ENCODE measurements around the gene NOL3. TPM values are rescaled to one million over a fixed set of nuclear protein-coding genes. Genes with fewer than 3 reads are reported as not detected.

Gene NOL3
- total and polyA plus RNA-seq, 2 of the 13 experiments (the other 11 are each of a cell fraction or from before 2014, with no cell fraction given) = 5.7 to 20.5 TPM

- TF ChIP-seq CREBL2 (CRISPR knock-in tag; IDR thresholded peaks at IDR 0.05; ENCODE audit: borderline replicate concordance) (no peak), SOX13 (IDR thresholded peaks at IDR 0.05) (peak; percentile 28; the same call in 1 of the 2 replicates), SOX13 (CRISPR knock-in tag; conservative IDR thresholded peaks at IDR 0.05 in 1 of 2, IDR thresholded peaks at IDR 0.05 in 1 of 2) (no peak), NCOR1 (IDR thresholded peaks at IDR 0.05; ENCODE audit: borderline replicate concordance, low read length) (no peak), SALL1 (CRISPR knock-in tag; IDR thresholded peaks at IDR 0.05) (no peak), ZNF136 (CRISPR knock-in tag; IDR thresholded peaks at IDR 0.05; ENCODE audit: low read depth) (no peak), MAZ (IDR thresholded peaks at IDR 0.05; ENCODE audit: borderline replicate concordance, low read depth, low read length) (no peak), MAZ (CRISPR knock-in tag; IDR thresholded peaks at IDR 0.05; ENCODE audit: low read depth) (no peak), ZSCAN20 (CRISPR knock-in tag; IDR thresholded peaks at IDR 0.05; ENCODE audit: borderline replicate concordance) (0 out of 2 replicates have a peak, but pooled peaks have one; percentile 45), ZBTB7B (CRISPR knock-in tag; IDR thresholded peaks at IDR 0.05) (no peak), ZNF709 (CRISPR knock-in tag; IDR thresholded peaks at IDR 0.05) (0 out of 2 replicates have a peak, but pooled peaks have one; percentile 2), ZC3H4 (CRISPR knock-in tag; IDR thresholded peaks at IDR 0.05; ENCODE audit: borderline replicate concordance) (no peak), ZNF724P (CRISPR knock-in tag; IDR thresholded peaks at IDR 0.05; ENCODE audit: borderline replicate concordance) (peak; percentile 59; the same call in 1 of the 2 replicates), JUN (CRISPR knock-in tag; IDR thresholded peaks at IDR 0.05) (no peak), THAP7 (CRISPR knock-in tag; IDR thresholded peaks at IDR 0.05) (0 out of 2 replicates have a peak, but pooled peaks have one; percentile 59), ZBTB26 (CRISPR knock-in tag; IDR thresholded peaks at IDR 0.05; ENCODE audit: borderline replicate concordance) (no peak), ZFAT (CRISPR knock-in tag; conservative IDR thresholded peaks at IDR 0.05) (no peak)
Measured at GRCh38 chr16:67191411-67191994, 21.2 kb downstream of the NOL3 start (continued).
